Neural progenitor cell (in vitro differentiated cells): ENCODE results near the gene WBP2. TPM values are rescaled to one million over a fixed set of nuclear protein-coding genes. Genes with fewer than 3 reads are reported as not detected.

ENCODE experiments used
- DNase-seq: peaks from one replicate; pipeline ENCODE4 v3.0.0-alpha.2; 2016; ENCODE audit warnings: low spot score
- H2AFZ ChIP-seq: fragments of 200-600 bp; sonication (generic); replicated peaks from 2 replicates; pipeline ENCODE4 v1.6.1; 2016; ENCODE audit warnings: antibody characterized with exemption
- H3F3A ChIP-seq: fragments of 200-600 bp; sonication (generic); 2 replicates; pipeline ENCODE4 v1.6.1; 2016; ENCODE audit warnings: antibody characterized with exemption, low read depth
- H3K27ac ChIP-seq: fragments of 200-600 bp; sonication (generic); 2 replicates; pipeline ENCODE4 v1.5.1; 2016; ENCODE audit warnings: mild to moderate bottlenecking
- H3K27me3 ChIP-seq: fragments of 200-600 bp; sonication (generic); 2 replicates; pipeline ENCODE4 v1.6.1; 2016; ENCODE audit warnings: mild to moderate bottlenecking, moderate library complexity
- H3K36me3 ChIP-seq: fragments of 200-600 bp; sonication (generic); 2 replicates; pipeline ENCODE4 v1.5.1; 2016
- H3K4me1 ChIP-seq: fragments of 200-600 bp; sonication (generic); 2 replicates; pipeline ENCODE4 v1.6.1; 2016; ENCODE audit warnings: mixed run types
- H3K4me2 ChIP-seq: fragments of 200-600 bp; sonication (generic); 2 replicates; pipeline ENCODE4 v1.6.1; 2016
- H3K4me3 ChIP-seq: fragments of 200-600 bp; sonication (generic); 2 replicates; pipeline ENCODE4 v1.5.1; 2016
- H3K79me2 ChIP-seq: fragments of 200-600 bp; sonication (generic); 2 replicates; pipeline ENCODE4 v1.6.1; 2016; ENCODE audit warnings: low read depth
- H3K9ac ChIP-seq: fragments of 200-600 bp; sonication (generic); 2 replicates; pipeline ENCODE4 v1.6.1; 2016
- H3K9me3 ChIP-seq: fragments of 200-600 bp; sonication (generic); 2 replicates; pipeline ENCODE4 v1.5.1; 2016; ENCODE audit warnings: low read depth
- H4K20me1 ChIP-seq: fragments of 200-600 bp; sonication (generic); 2 replicates; pipeline ENCODE4 v1.6.1; 2016; ENCODE audit warnings: low read depth
- H3K27ac Mint-ChIP-seq: 3 replicates; pipeline ENCODE4 v1.8.0; 2021; ENCODE audit warnings: mixed read lengths
- H3K27me3 Mint-ChIP-seq: 2 replicates; pipeline ENCODE4 v1.8.0; 2022; ENCODE audit warnings: low read depth, mild to moderate bottlenecking, inconsistent platforms, moderate library complexity, mixed read lengths; ENCODE audit not compliant: insufficient read depth
- H3K36me3 Mint-ChIP-seq: 3 replicates; pipeline ENCODE4 v1.8.0; 2021; ENCODE audit warnings: mixed read lengths
- H3K4me1 Mint-ChIP-seq: 3 replicates; pipeline ENCODE4 v1.8.0; 2021; ENCODE audit warnings: mixed read lengths
- H3K4me3 Mint-ChIP-seq: 3 replicates; pipeline ENCODE4 v1.8.0; 2021; ENCODE audit warnings: mild to moderate bottlenecking, moderate library complexity, mixed read lengths
- H3K9me3 Mint-ChIP-seq: 3 replicates; pipeline ENCODE4 v1.8.0; 2020; ENCODE audit warnings: mixed read lengths
- CTCF ChIP-seq: fragments of 200-600 bp; sonication (generic); IDR thresholded peaks from 2 replicates; pipeline ENCODE4 v1.5.1; 2017; ENCODE audit warnings: antibody characterized with exemption, mild to moderate bottlenecking
- EZH2 ChIP-seq: fragments of 200-600 bp; sonication (generic); IDR thresholded peaks from 2 replicates; pipeline ENCODE4 v1.6.1; 2017; ENCODE audit warnings: antibody characterized with exemption, mild to moderate bottlenecking, moderate library complexity
- EZH2phosphoT487 ChIP-seq: fragments of 200-600 bp; sonication (generic); IDR thresholded peaks from 2 replicates; pipeline ENCODE4 v1.6.1; 2017; ENCODE audit warnings: antibody characterized with exemption
- total RNA-seq: library from RNA; depleted of rRNA; stranded (reverse); fragments of >200 nt; gene quantifications from 2 replicates; pipeline ENCODE4 v1.2.3, GENCODE V29; 2015; ENCODE audit warnings: low replicate concordance

The WBP2 gene
- total RNA-seq, 1 donor from 2014 or later, result 20.9 TPM

GRCh38 chr17:75825149-75825552 is 30.0 kb downstream of the WBP2 start:
- H3K27me3 ChIP-seq, result no peaks in the 10 kb centered on the region
- peak overlapping the region; percentile 20 for H3K27ac ChIP-seq
- no peak for DNase-seq
- H3F3A ChIP-seq, result peaks cover 21% of the 10 kb centered on the region
- no peaks in the 10 kb centered on the region for H3K9me3 Mint-ChIP-seq
- H3K4me1 ChIP-seq, result peaks cover 16% of the 10 kb centered on the region
- H3K4me3 Mint-ChIP-seq, result no peak overlapping the region
- H4K20me1 ChIP-seq, result no peaks in the 10 kb centered on the region
- H3K4me1 Mint-ChIP-seq, result peaks cover 14% of the 10 kb centered on the region
- no peak overlapping the region for H3K4me2 ChIP-seq
- no peak overlapping the region for H3K4me3 ChIP-seq
- no peak overlapping the region for H3K9ac ChIP-seq
- no peak overlapping the region for H2AFZ ChIP-seq
- no peaks in the 10 kb centered on the region for H3K9me3 ChIP-seq
- peaks cover 7% of the 10 kb centered on the region for H3K27me3 Mint-ChIP-seq
- no peaks in the 10 kb centered on the region for H3K36me3 ChIP-seq
- TF ChIP-seq EZH2, result no peak
- no peak for TF ChIP-seq CTCF
- no peak for TF ChIP-seq EZH2phosphoT487
- peaks cover 11% of the 10 kb centered on the region for H3K36me3 Mint-ChIP-seq
- H3K79me2 ChIP-seq, result no peaks in the 10 kb centered on the region
- H3K27ac Mint-ChIP-seq, result no peak overlapping the region

- Histone ChIP-seq H3K27ac (no peak overlapping the region), H3K27me3 (no peaks in the 10 kb centered on the region), H2AFZ (no peak overlapping the region), H3F3A (peaks cover 21% of the 10 kb centered on the region), H3K4me3 (no peak overlapping the region), H3K4me1 (peaks cover 16% of the 10 kb centered on the region), H3K4me2 (no peak overlapping the region), H4K20me1 (no peaks in the 10 kb centered on the region), H3K9me3 (no peaks in the 10 kb centered on the region), H3K36me3 (no peaks in the 10 kb centered on the region), H3K79me2 (no peaks in the 10 kb centered on the region), H3K9ac (no peak overlapping the region)
- no peak for TF ChIP-seq EZH2
- TF ChIP-seq EZH2phosphoT487, result no peak
- no peak for TF ChIP-seq CTCF
- Mint-ChIP-seq H3K27me3 (peaks cover 6% of the 10 kb centered on the region), H3K4me1 (peaks cover 14% of the 10 kb centered on the region), H3K27ac (no peak overlapping the region), H3K9me3 (no peaks in the 10 kb centered on the region), H3K4me3 (no peak overlapping the region), H3K36me3 (peaks cover 11% of the 10 kb centered on the region)
- DNase-seq, result no peak
These were observed 30.5 kb downstream of the WBP2 start for GRCh38 chr17:75824666-75825065.

- Mint-ChIP-seq H3K36me3 (peaks cover 13% of the 10 kb centered on the region), H3K4me1 (peaks cover 14% of the 10 kb centered on the region), H3K9me3 (no peaks in the 10 kb centered on the region), H3K27ac (no peak overlapping the region), H3K27me3 (peaks cover 4% of the 10 kb centered on the region), H3K4me3 (no peak overlapping the region)
- Histone ChIP-seq H3K36me3 (no peaks in the 10 kb centered on the region), H3K9me3 (no peaks in the 10 kb centered on the region), H3K27me3 (no peaks in the 10 kb centered on the region), H3F3A (peaks cover 20% of the 10 kb centered on the region), H3K4me2 (no peak overlapping the region), H4K20me1 (no peaks in the 10 kb centered on the region), H3K27ac (no peak overlapping the region), H3K9ac (no peak overlapping the region), H3K4me1 (peaks cover 16% of the 10 kb centered on the region), H2AFZ (no peak overlapping the region), H3K79me2 (no peaks in the 10 kb centered on the region), H3K4me3 (no peak overlapping the region)
- TF ChIP-seq EZH2 (no peak), CTCF (no peak)
- DNase-seq, result no peak
These were observed 31.0 kb downstream of the WBP2 start for GRCh38 chr17:75824050-75824552.
